Ectodermal cell (in vitro differentiated cells): Measurements from ENCODE around the gene RPP40.
"Not testable (repeated sequence)": the region's sequence is repeated elsewhere in the genome, so short reads cannot be mapped to it uniquely, and the experiment has no call there.

Experiments used
- H3K27ac ChIP-seq: 2 replicates; pipeline ENCODE4 v1.7.0; 2013; ENCODE audit warnings: mild to moderate bottlenecking, low read depth, low read length; ENCODE audit not compliant: insufficient read depth, poor library complexity, severe bottlenecking
- H3K27me3 ChIP-seq: 2 replicates; pipeline ENCODE4 v1.7.0; 2013; ENCODE audit warnings: mild to moderate bottlenecking, low read length; ENCODE audit not compliant: insufficient read depth, control insufficient read depth, poor library complexity, severe bottlenecking
- H3K36me3 ChIP-seq: one replicate; pipeline ENCODE4 v1.7.0; 2013; ENCODE audit warnings: low read length; ENCODE audit not compliant: control insufficient read depth, insufficient read depth
- H3K4me1 ChIP-seq: one replicate; pipeline ENCODE4 v1.7.0; 2013; ENCODE audit warnings: low read length; ENCODE audit not compliant: control insufficient read depth, insufficient read depth
- H3K4me3 ChIP-seq: 2 replicates; pipeline ENCODE4 v1.7.0; 2013; ENCODE audit warnings: low read depth, low read length, control low read depth; ENCODE audit not compliant: insufficient read depth
- H3K9me3 ChIP-seq: 2 replicates; pipeline ENCODE4 v1.7.0; 2013; ENCODE audit warnings: mild to moderate bottlenecking, low read length, moderate library complexity; ENCODE audit not compliant: control insufficient read depth
- WGBS, 2 experiments: methylation state at CpG; one replicate each; pipeline ENCODE4 v1.1.7; 2013; ENCODE audit warnings: missing lambda C conversion rate in 2 of 2; 5-methylcytosine and 5-hydroxymethylcytosine counted together

RPP40 gene

DNA sequence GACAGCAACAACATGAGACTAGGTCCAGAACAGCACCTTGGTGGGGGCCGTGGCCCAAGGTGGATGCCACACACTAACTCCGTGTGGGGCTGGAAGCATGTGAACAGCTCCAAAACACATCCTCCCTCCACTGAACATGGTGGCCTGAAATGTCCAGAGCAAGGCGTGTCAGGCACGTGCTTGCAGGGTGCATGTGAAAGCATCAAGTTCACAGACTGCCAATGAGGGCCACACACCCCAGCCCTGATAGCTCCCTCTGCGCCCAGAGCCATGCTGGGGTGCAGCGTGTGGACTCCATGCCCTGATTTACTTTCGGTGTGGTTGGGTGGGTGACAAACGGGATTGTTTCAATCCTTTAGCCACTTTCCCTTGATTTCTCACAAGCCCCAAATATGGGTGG lies 20.1 kb upstream of the RPP40 start:
- WGBS, 2 experiments: 95 to 97% methylated on average over 8 of the region's 8 CpGs
- peaks cover 10% of the 10 kb centered on the region for H3K4me1 ChIP-seq
- no peaks in the 10 kb centered on the region for H3K9me3 ChIP-seq
- H3K4me3 ChIP-seq: no peak overlapping the region
- H3K36me3 ChIP-seq: no peaks in the 10 kb centered on the region
- H3K27me3 ChIP-seq: no peaks in the 10 kb centered on the region
- H3K27ac ChIP-seq: no peak overlapping the region

DNA sequence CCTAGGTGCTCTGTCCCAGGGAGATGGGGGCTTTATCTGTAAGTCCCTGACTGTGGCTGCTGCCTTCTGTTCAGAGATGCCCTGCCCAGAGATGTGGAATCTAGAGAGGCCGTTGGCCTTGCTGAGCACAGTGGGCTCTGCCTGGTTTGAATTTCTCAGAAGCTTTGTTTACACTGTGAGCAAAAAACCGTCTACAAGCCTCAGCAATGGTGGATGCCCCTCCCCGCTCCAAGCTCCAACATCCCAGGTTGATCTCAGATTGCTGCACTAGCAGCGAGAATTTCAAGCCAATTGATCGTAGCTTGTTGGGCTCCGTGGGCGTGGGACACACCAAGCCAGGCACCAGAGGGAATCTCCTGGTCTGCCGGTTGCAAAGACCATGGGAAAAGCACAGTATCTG lies 16.3 kb upstream of the RPP40 start:
- Histone ChIP-seq H3K36me3 (no peaks in the 10 kb centered on the region), H3K4me1 (no peaks in the 10 kb centered on the region), H3K27me3 (no peaks in the 10 kb centered on the region), H3K4me3 (no peak overlapping the region), H3K9me3 (no peaks in the 10 kb centered on the region), H3K27ac (no peak overlapping the region)
- 85 to 88% methylated on average over 8 of the region's 8 CpGs for WGBS, 2 experiments

DNA sequence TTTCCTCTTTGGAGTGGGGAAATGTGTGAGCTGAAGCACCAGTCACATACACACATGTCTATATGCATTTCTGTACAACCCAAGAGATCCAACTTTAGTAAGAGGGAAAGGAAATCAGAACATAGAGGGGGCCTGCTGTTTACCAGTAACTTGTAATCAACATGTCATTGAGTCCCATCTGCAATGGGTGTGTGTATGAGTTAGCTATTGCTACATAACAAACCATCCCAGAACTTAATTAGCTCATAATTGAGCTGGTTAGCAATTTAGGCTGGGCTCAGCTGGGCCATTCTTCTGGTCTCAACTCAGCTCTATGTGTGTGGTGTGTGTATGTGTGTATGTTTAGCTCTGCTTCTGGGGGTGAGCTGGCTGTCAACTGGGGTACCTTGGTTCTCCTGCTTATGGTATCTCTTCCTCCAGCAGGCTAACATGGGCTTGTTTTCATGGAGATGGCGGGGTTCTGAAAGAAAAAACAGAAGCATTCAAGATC lies 10.3 kb upstream of the RPP40 start:
- Histone ChIP-seq H3K27me3 (no peaks in the 10 kb centered on the region), H3K4me1 (no peaks in the 10 kb centered on the region), H3K36me3 (no peaks in the 10 kb centered on the region), H3K9me3 (no peaks in the 10 kb centered on the region), H3K27ac (no peak overlapping the region), H3K4me3 (no peak overlapping the region)
- WGBS, 2 experiments: 87 to 93% methylated on average over 1 of the region's 1 CpG

DNA sequence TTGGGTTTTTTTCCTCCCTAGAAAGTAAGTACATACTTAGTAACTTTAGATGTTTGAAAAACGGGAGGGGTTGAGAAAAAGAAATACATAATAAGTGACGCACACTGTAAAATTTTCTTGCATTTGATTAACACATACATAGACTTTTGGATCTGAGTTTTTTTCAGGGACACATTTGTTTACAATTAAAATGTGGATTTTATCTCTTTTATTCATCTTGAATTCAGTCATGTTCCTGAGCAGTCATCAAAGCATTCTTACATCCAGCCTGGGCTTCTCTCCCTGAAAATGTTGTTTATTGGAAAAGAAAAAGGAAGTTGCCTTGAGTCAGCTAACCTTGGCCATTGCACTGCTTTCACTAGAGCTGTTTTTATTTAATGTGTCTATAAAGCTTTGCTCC lies 8.7 kb upstream of the RPP40 start:
- H3K4me3 ChIP-seq: no peak overlapping the region
- WGBS, 2 experiments: 80% methylated on average over 1 of the region's 2 CpGs; no CpG with 5 or more reads in 1 of the 2 experiments
- no peaks in the 10 kb centered on the region for H3K4me1 ChIP-seq
- no peaks in the 10 kb centered on the region for H3K36me3 ChIP-seq
- H3K27me3 ChIP-seq: no peaks in the 10 kb centered on the region
- no peak overlapping the region for H3K27ac ChIP-seq
- H3K9me3 ChIP-seq: no peaks in the 10 kb centered on the region

DNA sequence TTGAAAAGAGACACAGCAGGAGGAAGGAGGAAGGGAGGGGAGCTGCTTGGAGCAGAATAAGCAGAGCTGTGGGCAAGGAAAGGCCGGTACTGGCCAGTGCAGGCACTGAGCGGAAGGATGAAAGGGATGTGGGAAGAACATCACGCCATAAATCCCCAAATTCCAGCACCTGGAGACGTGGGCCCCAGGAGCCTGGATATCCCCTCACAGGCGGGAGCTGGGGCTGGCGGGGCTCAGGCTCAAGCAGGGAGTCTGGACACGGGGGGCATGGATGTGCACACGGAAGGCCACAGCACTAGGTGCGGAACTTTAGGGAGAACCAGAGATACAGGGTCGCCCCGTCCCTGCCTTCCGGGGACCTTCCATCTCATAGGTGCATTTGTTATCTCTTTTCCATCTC lies 7.5 kb upstream of the RPP40 start:
- Histone ChIP-seq H3K36me3 (no peaks in the 10 kb centered on the region), H3K9me3 (no peaks in the 10 kb centered on the region), H3K27ac (no peak overlapping the region), H3K4me1 (no peaks in the 10 kb centered on the region), H3K27me3 (no peaks in the 10 kb centered on the region), H3K4me3 (no peak overlapping the region)
- WGBS, 2 experiments: 86 to 89% methylated on average over 12 of the region's 12 CpGs

DNA sequence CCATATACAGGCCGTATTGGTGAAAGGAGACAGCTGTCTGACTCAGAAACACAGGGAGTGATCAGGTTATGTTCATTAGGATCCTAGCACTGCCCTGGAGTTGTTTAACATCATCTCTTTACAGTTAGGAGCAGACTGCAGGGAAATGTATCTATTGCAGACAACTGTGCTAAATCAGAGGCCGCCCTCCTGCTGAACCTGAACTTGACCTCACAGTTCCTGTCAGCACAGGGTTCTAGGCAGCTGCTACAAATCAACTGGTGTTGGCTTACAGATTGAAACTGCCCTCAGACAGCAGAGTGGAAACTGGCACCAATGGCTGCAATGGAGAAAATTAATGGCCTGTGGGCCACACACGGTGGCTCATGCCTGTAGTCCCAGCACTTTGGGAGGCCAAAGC lies 3.7 kb upstream of the RPP40 start:
- WGBS, 2 experiments: 92 to 93% methylated on average over 3 of the region's 3 CpGs
- Histone ChIP-seq H3K4me3 (no peak overlapping the region), H3K27ac (no peak overlapping the region), H3K4me1 (no peaks in the 10 kb centered on the region), H3K36me3 (no peaks in the 10 kb centered on the region), H3K27me3 (no peaks in the 10 kb centered on the region), H3K9me3 (no peaks in the 10 kb centered on the region)

DNA sequence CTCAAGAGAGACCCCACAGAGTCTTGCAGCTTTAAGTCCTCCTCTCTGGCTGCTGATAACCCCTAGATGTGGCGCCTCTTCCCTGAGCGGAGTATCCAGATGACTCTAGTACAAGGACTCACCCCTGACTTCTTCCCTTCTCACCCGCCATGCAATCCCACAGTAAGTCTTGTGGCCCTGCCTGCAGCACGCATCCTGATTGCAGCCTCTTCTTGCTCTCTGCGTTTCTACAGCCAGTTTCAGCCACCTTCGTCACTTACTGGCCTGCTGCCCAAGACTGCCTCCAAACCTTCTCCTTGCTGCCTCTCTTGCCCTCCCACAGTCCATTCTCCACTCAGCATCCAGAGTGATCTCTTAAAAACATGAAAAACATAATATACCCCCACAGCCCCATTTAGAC lies 2.4 kb upstream of the RPP40 start:
- Histone ChIP-seq H3K36me3 (peaks cover 4% of the 10 kb centered on the region), H3K4me3 (no peak overlapping the region), H3K9me3 (no peaks in the 10 kb centered on the region), H3K27me3 (no peaks in the 10 kb centered on the region), H3K27ac (no peak overlapping the region), H3K4me1 (no peaks in the 10 kb centered on the region)
- 95 to 96% methylated on average over 6 of the region's 6 CpGs for WGBS, 2 experiments

DNA sequence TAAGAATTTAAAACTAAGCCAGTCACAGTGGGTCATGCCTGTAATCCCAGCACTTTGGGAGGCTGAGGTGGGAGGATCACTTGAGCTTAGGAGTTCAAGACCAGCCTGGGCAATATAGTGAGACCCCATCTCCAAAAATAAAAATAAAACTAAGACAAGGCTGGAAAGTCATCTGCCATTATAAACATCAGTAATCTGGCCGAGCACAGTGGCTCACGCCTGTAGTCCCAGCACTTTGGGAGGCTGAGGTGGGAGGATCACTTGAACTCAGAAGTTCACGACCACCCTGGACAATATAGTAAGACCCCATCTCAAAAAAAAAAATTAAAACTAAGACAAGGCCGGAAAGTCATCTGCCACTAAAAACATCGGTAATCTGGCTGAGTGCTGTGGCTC lies 1.2 kb upstream of the RPP40 start:
- H3K4me3 ChIP-seq, H3K4me1 ChIP-seq, H3K9me3 ChIP-seq, H3K36me3 ChIP-seq, H3K27me3 ChIP-seq, H3K27ac ChIP-seq: not testable (repeated sequence)
- WGBS, 2 experiments: 93 to 95% methylated on average over 5 of the region's 5 CpGs

DNA sequence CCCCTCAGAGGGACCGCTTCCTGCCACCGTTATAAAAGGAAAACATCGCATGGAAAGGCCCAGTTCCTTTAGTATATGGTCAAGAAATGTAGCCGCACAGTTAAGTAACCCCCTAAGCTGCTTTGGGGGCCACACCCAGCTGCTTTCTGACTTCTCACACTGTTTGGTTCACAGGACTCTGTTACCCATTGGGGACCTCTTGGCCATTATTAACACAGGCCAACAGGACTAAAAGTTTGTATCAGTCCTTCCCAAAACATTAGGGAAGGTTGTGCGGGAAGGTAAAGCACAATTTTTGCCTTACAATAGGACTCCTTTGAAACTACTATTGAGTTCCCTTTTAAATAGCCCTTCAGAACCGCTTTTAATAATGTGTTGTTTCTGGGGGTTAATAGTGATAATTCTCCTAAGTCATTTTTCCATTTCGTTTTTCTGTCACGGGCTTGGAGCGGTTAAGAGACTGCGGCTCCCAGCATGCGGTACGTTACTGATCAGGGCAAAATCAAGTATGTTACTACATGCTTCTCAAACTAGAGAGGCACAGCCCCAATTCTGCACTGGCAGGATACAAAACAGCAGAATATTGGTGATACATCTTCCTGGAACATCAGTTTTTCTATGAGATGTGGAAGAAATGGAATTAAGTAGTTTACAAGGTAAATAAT lies 668 bp upstream of the RPP40 start:
- Histone ChIP-seq H3K4me3 (peak overlapping the region; percentile 70), H3K27ac (no peak overlapping the region), H3K4me1 (no peaks in the 10 kb centered on the region), H3K9me3 (no peaks in the 10 kb centered on the region), H3K36me3 (peaks cover 4% of the 10 kb centered on the region), H3K27me3 (no peaks in the 10 kb centered on the region)
- WGBS, 2 experiments: 60 to 61% methylated on average over 12 of the region's 12 CpGs

DNA sequence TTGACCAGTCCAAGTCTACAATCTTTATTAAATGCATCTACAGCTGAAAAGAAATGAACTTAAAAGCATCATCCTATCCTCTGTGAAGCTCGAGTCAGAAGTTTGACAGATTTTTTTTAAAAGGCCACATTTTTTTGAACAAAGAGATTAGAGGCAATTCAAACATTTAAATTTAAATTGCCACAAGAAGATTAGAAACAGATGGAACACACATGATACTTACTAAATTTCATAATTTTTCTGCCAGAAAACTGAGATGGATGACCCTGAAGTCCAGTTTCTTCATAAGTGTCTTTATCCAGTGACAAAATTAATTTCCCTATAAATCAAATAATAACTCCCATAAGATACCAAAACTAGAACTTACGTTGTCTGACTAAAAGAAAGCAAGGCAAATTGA lies 4.3 kb downstream of the RPP40 start:
- no peak overlapping the region for H3K4me3 ChIP-seq
- 86 to 98% methylated on average over 1 to 2 of the region's 2 CpGs for WGBS, 2 experiments

DNA sequence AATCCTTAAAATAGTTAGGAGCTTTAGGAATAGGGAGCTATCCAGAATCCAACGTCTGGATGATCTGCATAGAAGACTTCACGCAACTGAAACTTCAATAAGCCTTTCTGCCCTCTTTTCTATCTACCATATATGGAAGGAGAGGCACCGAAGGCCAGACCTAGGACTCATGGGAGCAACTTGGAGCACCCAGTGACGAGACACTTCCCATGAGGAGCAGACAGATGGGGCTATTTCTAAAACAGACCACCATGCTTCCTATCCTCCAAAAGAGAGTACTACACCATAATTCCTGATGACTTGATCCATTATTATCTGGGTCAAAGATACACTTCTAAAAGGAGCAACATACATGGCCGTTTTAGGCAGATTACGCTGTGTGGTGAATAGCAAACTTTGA lies 6.0 kb downstream of the RPP40 start:
- Histone ChIP-seq H3K4me3 (no peak overlapping the region), H3K27me3 (no peaks in the 10 kb centered on the region), H3K4me1 (no peaks in the 10 kb centered on the region)

More for the DNA sequence above, 4.3 kb downstream of the RPP40 start:
- Histone ChIP-seq H3K9me3 (no peaks in the 10 kb centered on the region), H3K27me3 (no peaks in the 10 kb centered on the region), H3K4me1 (no peaks in the 10 kb centered on the region), H3K27ac (no peak overlapping the region), H3K36me3 (peaks cover 4% of the 10 kb centered on the region)

More for the DNA sequence above, 6.0 kb downstream of the RPP40 start:
- Histone ChIP-seq H3K9me3 (no peaks in the 10 kb centered on the region), H3K27ac (no peak overlapping the region), H3K36me3 (peaks cover 4% of the 10 kb centered on the region)
- WGBS, 2 experiments: 92% methylated on average over 6 of the region's 6 CpGs
